RWPE2 (cell line): ENCODE data around the gene OR6S1.
"Not testable (repeated sequence)": the region's sequence is repeated elsewhere in the genome, so short reads cannot be mapped to it uniquely, and the experiment has no call there.

Experiments
- ATAC-seq: fragments of 200-7000 bp; cut with Tn5 transposase; 3 replicates; pipeline ENCODE4 v1.9.1; 2021; ENCODE audit warnings: low read depth
- DNase-seq: peaks from one replicate; pipeline ENCODE4 v3.0.0-alpha.2; 2020; ENCODE audit warnings: low spot score
- H3K27ac ChIP-seq: fragments of 450-650 bp; 2 replicates; pipeline ENCODE4 v1.5.1; 2017; ENCODE audit warnings: mild to moderate bottlenecking; ENCODE audit not compliant: poor library complexity, severe bottlenecking
- H3K27me3 ChIP-seq: fragments of 250-450 bp; sonication (Bioruptor Pico); 2 replicates; pipeline ENCODE4 v1.5.1; 2021; ENCODE audit warnings: mild to moderate bottlenecking, moderate library complexity; ENCODE audit not compliant: insufficient read depth, poor library complexity, severe bottlenecking
- H3K36me3 ChIP-seq: fragments of 250-450 bp; sonication (Bioruptor Pico); 2 replicates; pipeline ENCODE4 v1.5.1; 2020; ENCODE audit warnings: low read depth, mild to moderate bottlenecking, moderate library complexity
- H3K4me1 ChIP-seq: fragments of 250-450 bp; sonication (Bioruptor Pico); 2 replicates; pipeline ENCODE4 v1.5.1; 2021; ENCODE audit warnings: mild to moderate bottlenecking, moderate library complexity; ENCODE audit not compliant: insufficient read depth, poor library complexity, severe bottlenecking
- H3K4me3 ChIP-seq: fragments of 250-450 bp; sonication (Bioruptor Pico); 2 replicates; pipeline ENCODE4 v1.5.1; 2021; ENCODE audit warnings: mild to moderate bottlenecking, moderate library complexity; ENCODE audit not compliant: severe bottlenecking
- H3K9me3 ChIP-seq: fragments of 250-450 bp; sonication (Bioruptor Pico); 2 replicates; pipeline ENCODE4 v1.5.1; 2021; ENCODE audit warnings: mild to moderate bottlenecking, moderate library complexity; ENCODE audit not compliant: severe bottlenecking
- CTCF ChIP-seq: fragments of 450-650 bp; IDR thresholded peaks from one replicate; pipeline ENCODE4 v1.5.1; 2017; ENCODE audit warnings: mild to moderate bottlenecking, moderate library complexity; ENCODE audit not compliant: poor library complexity, severe bottlenecking

Gene OR6S1

GRCh38 chr14:20624495-20625070 is 16.9 kb downstream of the OR6S1 start:
- Histone ChIP-seq H3K36me3 (no peaks in the 10 kb centered on the region), H3K9me3 (no peaks in the 10 kb centered on the region), H3K4me3 (peak overlapping the region; percentile 46), H3K4me1 (peaks cover 18% of the 10 kb centered on the region), H3K27me3 (no peaks in the 10 kb centered on the region), H3K27ac (peak overlapping the region; percentile 39)
- peak; percentile 87 for DNase-seq
- TF ChIP-seq CTCF: no peak
- peak; percentile 57 for ATAC-seq

GRCh38 chr14:20623798-20624197 is 17.7 kb downstream of the OR6S1 start:
- Histone ChIP-seq H3K27me3 (no peaks in the 10 kb centered on the region), H3K4me1 (peaks cover 18% of the 10 kb centered on the region), H3K27ac (no peak overlapping the region), H3K36me3 (no peaks in the 10 kb centered on the region), H3K4me3 (no peak overlapping the region), H3K9me3 (no peaks in the 10 kb centered on the region)
- no peak for DNase-seq
- TF ChIP-seq CTCF: no peak
- ATAC-seq: no peak

GRCh38 chr14:20622816-20623291 is 18.6 kb downstream of the OR6S1 start:
- H3K27ac ChIP-seq: no peak overlapping the region
- no peaks in the 10 kb centered on the region for H3K9me3 ChIP-seq
- H3K4me3 ChIP-seq: no peak overlapping the region
- no peak for TF ChIP-seq CTCF
- no peak for ATAC-seq
- DNase-seq: no peak
- H3K4me1 ChIP-seq: peaks cover 9% of the 10 kb centered on the region
- H3K36me3 ChIP-seq: no peaks in the 10 kb centered on the region
- H3K27me3 ChIP-seq: no peaks in the 10 kb centered on the region

- Histone ChIP-seq H3K36me3 (no peaks in the 10 kb centered on the region), H3K4me3 (no peak overlapping the region), H3K27me3 (no peaks in the 10 kb centered on the region), H3K27ac (no peak overlapping the region), H3K9me3 (no peaks in the 10 kb centered on the region), H3K4me1 (no peaks in the 10 kb centered on the region)
- no peak for ATAC-seq
- no peak for DNase-seq
- TF ChIP-seq CTCF: no peak
These were observed 20.6 kb downstream of the OR6S1 start for GRCh38 chr14:20620798-20621478.

GRCh38 chr14:20619688-20620087 is 21.8 kb downstream of the OR6S1 start:
- H3K9me3 ChIP-seq, H3K27ac ChIP-seq, H3K4me1 ChIP-seq, DNase-seq, H3K36me3 ChIP-seq, H3K4me3 ChIP-seq, ATAC-seq, H3K27me3 ChIP-seq: not testable (repeated sequence)
